H9 (cell line): Measurements from ENCODE around the gene NCAPH2. TPM values are rescaled to one million over a fixed set of nuclear protein-coding genes. Genes with fewer than 3 reads are reported as not detected.

Experiments
- DNase-seq: peaks from one replicate; pipeline ENCODE4 v3.0.0-alpha.2; 2017
- H2AFZ ChIP-seq: one replicate; pipeline ENCODE4 v1.6.1; 2013; ENCODE audit warnings: mild to moderate bottlenecking, low read length, control low read depth, moderate library complexity
- H2AK5ac ChIP-seq: 2 replicates; pipeline ENCODE4 v1.6.1; 2013; ENCODE audit warnings: low read length, control low read depth, mixed read lengths; ENCODE audit not compliant: insufficient read length
- H2BK120ac ChIP-seq: one replicate; pipeline ENCODE4 v1.6.1; 2013; ENCODE audit warnings: low read depth, mild to moderate bottlenecking, low read length, control low read depth, inconsistent platforms; ENCODE audit not compliant: poor library complexity, severe bottlenecking
- H2BK12ac ChIP-seq: 2 replicates; pipeline ENCODE4 v1.6.1; 2013; ENCODE audit warnings: low read length, control low read depth, mixed read lengths, low read depth; ENCODE audit not compliant: insufficient read length
- H2BK15ac ChIP-seq: 2 replicates; pipeline ENCODE4 v1.6.1; 2013; ENCODE audit warnings: low read depth, low read length, control low read depth
- H2BK20ac ChIP-seq: one replicate; pipeline ENCODE4 v1.6.1; 2013; ENCODE audit warnings: low read depth, mild to moderate bottlenecking, low read length, control low read depth, inconsistent platforms; ENCODE audit not compliant: poor library complexity, severe bottlenecking
- H2BK5ac ChIP-seq: 2 replicates; pipeline ENCODE4 v1.6.1; 2013; ENCODE audit warnings: low read length, control low read depth, mixed read lengths; ENCODE audit not compliant: insufficient read length
- H3K14ac ChIP-seq: 2 replicates; pipeline ENCODE4 v1.6.1; 2013; ENCODE audit warnings: low read length, control low read depth; ENCODE audit not compliant: insufficient read depth
- H3K18ac ChIP-seq: 2 replicates; pipeline ENCODE4 v1.6.1; 2013; ENCODE audit warnings: low read depth, mild to moderate bottlenecking, mixed read lengths, low read length, control low read depth; ENCODE audit not compliant: insufficient read length
- H3K23ac ChIP-seq: 2 replicates; pipeline ENCODE4 v1.6.1; 2013; ENCODE audit warnings: low read length, control low read depth, mixed read lengths, low read depth; ENCODE audit not compliant: insufficient read length
- H3K23me2 ChIP-seq: 2 replicates; pipeline ENCODE4 v1.6.1; 2013; ENCODE audit warnings: low read depth, mild to moderate bottlenecking, mixed read lengths, low read length, control low read depth; ENCODE audit not compliant: insufficient read length, poor library complexity, severe bottlenecking
- H3K27ac ChIP-seq: 2 replicates; pipeline ENCODE4 v1.5.1; 2013; ENCODE audit warnings: low read length, control low read depth, mixed read lengths, low read depth; ENCODE audit not compliant: insufficient read length
- H3K27me3 ChIP-seq: 2 replicates; pipeline ENCODE4 v1.6.1; 2013; ENCODE audit warnings: low read length, control low read depth, inconsistent platforms; ENCODE audit not compliant: insufficient read depth
- H3K4ac ChIP-seq: 2 replicates; pipeline ENCODE4 v1.6.1; 2013; ENCODE audit warnings: low read depth, mild to moderate bottlenecking, control low read depth, inconsistent platforms, low read length, moderate library complexity
- H3K4me1 ChIP-seq: 2 replicates; pipeline ENCODE4 v1.6.1; 2013; ENCODE audit warnings: low read length, control low read depth, inconsistent platforms; ENCODE audit not compliant: insufficient read depth
- H3K4me2 ChIP-seq: 2 replicates; pipeline ENCODE4 v1.6.1; 2013; ENCODE audit warnings: low read length, control low read depth, mixed read lengths; ENCODE audit not compliant: insufficient read length, insufficient read depth
- H3K56ac ChIP-seq: 2 replicates; pipeline ENCODE4 v1.6.1; 2013; ENCODE audit warnings: low read depth, mild to moderate bottlenecking, mixed read lengths, low read length, control low read depth; ENCODE audit not compliant: insufficient read length
- H3K79me1 ChIP-seq: 2 replicates; pipeline ENCODE4 v1.6.1; 2013; ENCODE audit warnings: low read depth, mild to moderate bottlenecking, moderate library complexity, low read length, control low read depth, inconsistent platforms; ENCODE audit not compliant: insufficient read depth, poor library complexity, severe bottlenecking
- H3K79me2 ChIP-seq: 2 replicates; pipeline ENCODE4 v1.6.1; 2013; ENCODE audit warnings: low read length, control low read depth, inconsistent platforms; ENCODE audit not compliant: insufficient read depth
- H3K9ac ChIP-seq: 2 replicates; pipeline ENCODE4 v1.6.1; 2013; ENCODE audit warnings: low read length, control low read depth, mixed read lengths; ENCODE audit not compliant: insufficient read length; ENCODE audit errors: extremely low read depth
- H3K9me3 ChIP-seq: one replicate; pipeline ENCODE4 v1.6.1; 2013; ENCODE audit warnings: low read depth, low read length, inconsistent platforms; ENCODE audit not compliant: control insufficient read depth
- H3T11ph ChIP-seq: one replicate; pipeline ENCODE4 v1.6.1; 2013; ENCODE audit warnings: mild to moderate bottlenecking, low read length, control low read depth, inconsistent platforms
- H4K20me1 ChIP-seq: one replicate; pipeline ENCODE4 v1.6.1; 2013; ENCODE audit not compliant: control insufficient read depth, insufficient read length, insufficient read depth
- H4K5ac ChIP-seq: 2 replicates; pipeline ENCODE4 v1.6.1; 2013; ENCODE audit warnings: low read depth, mild to moderate bottlenecking, mixed read lengths, low read length, control low read depth; ENCODE audit not compliant: insufficient read length
- H4K8ac ChIP-seq: replicated peaks from 2 replicates; pipeline ENCODE4 v1.6.1; 2013; ENCODE audit warnings: low read length, control low read depth, mixed read lengths, low read depth; ENCODE audit not compliant: insufficient read length
- H4K91ac ChIP-seq: 2 replicates; pipeline ENCODE4 v1.6.1; 2013; ENCODE audit warnings: low read depth, mild to moderate bottlenecking, moderate library complexity, mixed read lengths, low read length, control low read depth; ENCODE audit not compliant: insufficient read length
- H3K27ac Mint-ChIP-seq, 3 experiments: 2 replicates in 2 of 3; 3 replicates in 1 of 3; pipeline ENCODE4 v1.8.0; 2020 to 2021; ENCODE audit warnings: mixed read lengths in 3 of 3, mild to moderate bottlenecking in 1 of 3, moderate library complexity in 1 of 3
- H3K27me3 Mint-ChIP-seq: 2 replicates; pipeline ENCODE4 v1.8.0; 2021; ENCODE audit warnings: low read depth, mild to moderate bottlenecking, moderate library complexity, mixed read lengths
- H3K36me3 Mint-ChIP-seq, 3 experiments: 2 replicates in 2 of 3; 3 replicates in 1 of 3; pipeline ENCODE4 v1.8.0; 2020 to 2021; ENCODE audit warnings: low read depth in 3 of 3, mixed read lengths in 3 of 3; ENCODE audit not compliant: insufficient read depth in 1 of 3
- H3K4me1 Mint-ChIP-seq, 2 experiments: 2 replicates each; pipeline ENCODE4 v1.8.0; 2020; ENCODE audit warnings: mixed read lengths in 2 of 2
- H3K4me3 Mint-ChIP-seq, 2 experiments: 2 replicates in 1 of 2; 3 replicates in 1 of 2; pipeline ENCODE4 v1.8.0; 2020 to 2021; ENCODE audit warnings: mild to moderate bottlenecking in 2 of 2, mixed read lengths in 2 of 2, moderate library complexity in 1 of 2
- H3K9me3 Mint-ChIP-seq, 2 experiments: 2 replicates in 1 of 2; 3 replicates in 1 of 2; pipeline ENCODE4 v1.8.0; 2020; ENCODE audit warnings: mild to moderate bottlenecking in 2 of 2, mixed read lengths in 2 of 2, moderate library complexity in 1 of 2
- WGBS: extraction: QIAGEN DNeasy Blood & Tissue Kit; methylation state at CpG from one replicate; pipeline ENCODE4 v1.1.7; 2013; ENCODE audit warnings: missing lambda C conversion rate, low lambda C conversion rate, mixed read lengths; ENCODE audit not compliant: insufficient read length; ENCODE audit errors: extremely low coverage; 5-methylcytosine and 5-hydroxymethylcytosine counted together
- total RNA-seq: library from RNA; stranded (reverse); gene quantifications from 2 replicates; pipeline ENCODE4 v1.2.1, GENCODE V29; 2021
- TF ChIP-seq, protein P1 (sequence below): fragments of 200-600 bp; sonication (generic); conservative IDR thresholded peaks from 3 replicates; pipeline ENCODE4 v1.8.0; 2021; ENCODE audit warnings: antibody characterized with exemption, mild to moderate bottlenecking

The NCAPH2 gene
- total RNA-seq, 1 experiment from 2014 or later = 76.2 TPM

DNA sequence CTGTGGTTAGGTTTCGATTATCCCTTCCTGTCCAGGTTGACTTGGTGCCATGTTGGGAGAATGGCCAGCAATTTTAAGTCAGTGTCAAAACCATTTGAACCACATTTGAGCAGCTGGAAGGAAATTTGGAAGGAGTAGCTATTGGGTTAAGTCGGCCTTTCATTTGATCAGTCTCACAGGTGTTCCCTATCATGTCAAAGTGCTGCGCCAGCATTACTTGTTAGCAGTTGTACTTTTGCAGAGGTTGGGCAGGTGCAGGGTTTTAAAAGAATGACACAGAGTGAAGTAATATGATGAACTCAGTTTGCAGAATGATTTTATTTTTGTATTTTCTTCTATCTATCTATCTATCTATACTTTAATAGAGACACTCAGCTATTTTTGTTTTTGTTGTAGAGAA lies 28.2 kb downstream of the NCAPH2 start:
- Histone ChIP-seq H3K18ac (no peak overlapping the region), H3K79me1 (no peaks in the 10 kb centered on the region), H4K20me1 (no peaks in the 10 kb centered on the region), H2BK5ac (no peak overlapping the region), H3K14ac (no peak overlapping the region), H2BK20ac (no peak overlapping the region), H2BK15ac (no peak overlapping the region), H4K8ac (no peak overlapping the region), H3K27me3 (peaks cover 9% of the 10 kb centered on the region; the same call in 1 of the 2 replicates), H4K91ac (no peak overlapping the region), H3K9me3 (no peaks in the 10 kb centered on the region), H2BK120ac (no peak overlapping the region), H4K5ac (no peak overlapping the region), H3K23ac (no peak overlapping the region), H2BK12ac (no peak overlapping the region), H3K27ac (no peak overlapping the region), H2AK5ac (no peak overlapping the region), H3K79me2 (no peaks in the 10 kb centered on the region), H3K4me1 (no peaks in the 10 kb centered on the region), H3K23me2 (peaks cover 11% of the 10 kb centered on the region), H3K4ac (no peak overlapping the region), H3K56ac (no peak overlapping the region), H2AFZ (no peak overlapping the region), H3K4me2 (no peak overlapping the region), H3T11ph (no peak overlapping the region), H3K9ac (no peak overlapping the region)
- H3K4me1 Mint-ChIP-seq = peaks cover 9 to 10% of the 10 kb centered on the region in 2 experiments
- WGBS = no CpG with 5 or more reads among the region's 3 CpGs
- H3K27me3 Mint-ChIP-seq = peaks cover 70% of the 10 kb centered on the region
- no peak for DNase-seq
- H3K27ac Mint-ChIP-seq = no peak overlapping the region
- H3K9me3 Mint-ChIP-seq = no peaks in the 10 kb centered on the region
- TF ChIP-seq, protein P1, sequence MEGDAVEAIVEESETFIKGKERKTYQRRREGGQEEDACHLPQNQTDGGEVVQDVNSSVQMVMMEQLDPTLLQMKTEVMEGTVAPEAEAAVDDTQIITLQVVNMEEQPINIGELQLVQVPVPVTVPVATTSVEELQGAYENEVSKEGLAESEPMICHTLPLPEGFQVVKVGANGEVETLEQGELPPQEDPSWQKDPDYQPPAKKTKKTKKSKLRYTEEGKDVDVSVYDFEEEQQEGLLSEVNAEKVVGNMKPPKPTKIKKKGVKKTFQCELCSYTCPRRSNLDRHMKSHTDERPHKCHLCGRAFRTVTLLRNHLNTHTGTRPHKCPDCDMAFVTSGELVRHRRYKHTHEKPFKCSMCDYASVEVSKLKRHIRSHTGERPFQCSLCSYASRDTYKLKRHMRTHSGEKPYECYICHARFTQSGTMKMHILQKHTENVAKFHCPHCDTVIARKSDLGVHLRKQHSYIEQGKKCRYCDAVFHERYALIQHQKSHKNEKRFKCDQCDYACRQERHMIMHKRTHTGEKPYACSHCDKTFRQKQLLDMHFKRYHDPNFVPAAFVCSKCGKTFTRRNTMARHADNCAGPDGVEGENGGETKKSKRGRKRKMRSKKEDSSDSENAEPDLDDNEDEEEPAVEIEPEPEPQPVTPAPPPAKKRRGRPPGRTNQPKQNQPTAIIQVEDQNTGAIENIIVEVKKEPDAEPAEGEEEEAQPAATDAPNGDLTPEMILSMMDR = no peak
- H3K36me3 Mint-ChIP-seq = no peaks in the 10 kb centered on the region
- no peak overlapping the region for H3K4me3 Mint-ChIP-seq
